GM12801 (cell line): ENCODE measurements around the gene IDNK.

Source experiments
- CTCF ChIP-seq: IDR thresholded peaks from one replicate; pipeline ENCODE4 v1.5.1; 2011; ENCODE audit warnings: control low read depth; ENCODE audit not compliant: insufficient read length; ENCODE audit errors: extremely low read depth

IDNK gene

DNA sequence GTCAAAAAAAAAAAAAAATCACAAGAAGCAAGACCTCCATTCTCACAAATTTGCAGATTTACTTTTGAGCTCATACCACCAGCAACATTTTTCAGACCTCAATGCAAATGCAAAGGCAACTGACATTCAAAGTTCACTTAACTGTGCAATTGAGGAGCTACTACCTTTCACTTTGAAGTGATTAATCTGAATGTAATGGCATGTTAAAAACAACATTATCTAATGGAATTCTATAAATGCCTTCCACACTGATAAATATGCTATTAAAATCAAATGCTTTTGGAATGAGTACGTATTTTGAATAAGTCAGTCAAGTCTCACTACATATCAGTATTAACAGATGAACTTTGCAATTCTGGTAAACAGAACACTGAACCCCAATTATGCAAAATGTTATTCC lies 52.5 kb downstream of the IDNK start:
- no peak for TF ChIP-seq CTCF

- TF ChIP-seq CTCF, result no peak
Observed at GRCh38 chr9:83677596-83677995, 54.7 kb downstream of the IDNK start.

DNA sequence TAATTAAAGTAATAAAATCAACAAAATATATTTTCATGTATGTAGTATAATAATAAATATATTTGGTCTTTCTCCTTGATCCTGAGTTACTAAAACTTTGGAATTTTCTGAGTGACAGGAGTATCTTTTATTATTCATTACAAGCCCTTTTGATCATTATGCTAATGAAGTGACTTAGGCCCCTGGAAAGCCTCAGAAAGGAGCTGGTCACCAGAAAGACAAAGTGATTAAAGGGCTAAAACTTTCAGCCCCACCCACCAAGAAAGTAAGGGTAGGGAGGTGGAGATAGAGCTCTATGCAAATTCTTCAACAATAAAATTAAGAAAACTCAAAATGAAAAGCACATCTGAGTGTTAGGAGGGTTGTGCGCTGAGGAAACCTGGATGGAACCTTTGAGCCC lies 57.3 kb downstream of the IDNK start:
- no peak for TF ChIP-seq CTCF

GRCh38 chr9:83681490-83681889 lies 58.5 kb downstream of the IDNK start:
- TF ChIP-seq CTCF, result no peak

DNA sequence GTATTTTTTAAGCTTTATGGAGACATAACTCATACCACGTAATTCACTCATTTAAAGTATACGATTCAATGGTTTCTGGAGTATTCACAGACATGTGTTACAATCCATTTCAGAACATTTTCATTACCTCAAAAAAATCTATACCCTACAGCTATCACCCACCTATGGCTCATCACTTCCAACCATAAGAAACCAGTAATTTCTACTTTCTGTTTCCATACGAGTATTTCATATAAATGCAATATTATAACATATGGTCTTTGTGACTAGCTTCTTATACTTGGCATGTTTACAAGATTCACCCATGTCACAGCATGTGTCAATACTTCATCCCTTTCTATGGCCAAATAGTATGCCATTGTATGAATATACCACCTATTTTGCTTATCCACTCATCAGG lies 66.0 kb downstream of the IDNK start:
- no peak for TF ChIP-seq CTCF

DNA sequence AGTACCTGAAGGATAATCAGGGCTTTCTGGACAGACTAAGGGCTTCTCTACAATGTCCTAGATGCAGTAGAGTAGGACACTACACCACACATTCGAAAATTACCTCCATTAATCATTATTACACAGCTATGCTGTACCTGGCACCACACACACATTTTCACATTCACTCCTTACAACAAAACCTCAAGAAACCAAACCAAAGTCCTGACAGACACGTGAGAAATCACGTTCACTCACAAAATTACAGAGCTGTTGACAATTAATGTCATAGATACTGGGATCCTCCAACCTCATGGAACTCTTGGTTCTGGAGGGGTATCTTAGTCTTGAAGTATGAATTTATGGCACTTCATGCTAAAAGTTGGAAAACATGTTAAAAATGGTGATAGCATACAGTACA lies 68.5 kb downstream of the IDNK start:
- TF ChIP-seq CTCF, result no peak
